OCI-LY3 (cell line): ENCODE data around the gene CCDC92.

Source experiments
- CTCF ChIP-seq: fragments of 200-600, 300-600 bp; sonication (generic); IDR thresholded peaks from 2 replicates; pipeline ENCODE4 v1.5.1; 2014; ENCODE audit warnings: antibody characterized with exemption, low read length, low read depth
- EZH2phosphoT487 ChIP-seq: fragments of 200-600 bp; shearing (Covaris generic); IDR thresholded peaks from 2 replicates; pipeline ENCODE4 v1.6.1; 2018; ENCODE audit warnings: antibody characterized with exemption, mixed run types, low read depth

GRCh38 chr12:123954647-123955350 lies 17.8 kb downstream of the CCDC92 start:
- TF ChIP-seq CTCF (no peak), EZH2phosphoT487 (no peak)
